Left lung (tissue), 10 donors: ENCODE measurements around the gene ATP5ME. TPM values are rescaled to one million over a fixed set of nuclear protein-coding genes. Genes with fewer than 3 reads are reported as not detected.
"Not testable (repeated sequence)": the region's sequence is repeated elsewhere in the genome, so short reads cannot be mapped to it uniquely, and the experiment has no call there.

Experiments
- ATAC-seq: fragments of 200-7000 bp; cut with Tn5 transposase; one replicate; pipeline ENCODE4 v1.9.1; 2020; ENCODE audit warnings: moderate library complexity
- DNase-seq, 4 donors: peaks; one replicate each; pipeline ENCODE4 v3.0.0-alpha.2; 2013 to 2020
- H3K27ac ChIP-seq, 2 donors: fragments of 200-600 bp; sonication (generic) in 1 of 2; one replicate each; pipeline versions ENCODE4 v1.5.0 to v1.8.0; 2020 to 2021
- H3K27me3 ChIP-seq, 2 donors: fragments of 200-600 bp; sonication (generic) in 1 of 2; one replicate each; pipeline versions ENCODE4 v1.5.0 to v1.8.0; 2020 to 2021
- H3K36me3 ChIP-seq, 2 donors: fragments of 200-600 bp; sonication (generic) in 1 of 2; one replicate each; pipeline versions ENCODE4 v1.5.0 to v1.8.0; 2020 to 2021
- H3K4me1 ChIP-seq, 2 donors: fragments of 200-600 bp; one replicate each; pipeline ENCODE4 v1.8.0; 2021
- H3K4me3 ChIP-seq, 2 donors: fragments of 200-600 bp; sonication (generic) in 1 of 2; one replicate each; pipeline versions ENCODE4 v1.5.0 to v1.8.0; 2020 to 2021; ENCODE audit warnings: mild to moderate bottlenecking in 1 of 2
- H3K9me3 ChIP-seq, 2 donors: fragments of 200-600 bp; sonication (generic) in 1 of 2; one replicate each; pipeline versions ENCODE4 v1.5.0 to v1.8.0; 2020 to 2021
- CTCF ChIP-seq, 2 donors: fragments of 200-600 bp; sonication (generic) in 1 of 2; IDR thresholded peaks; one replicate each; pipeline versions ENCODE4 v1.5.0 to v1.8.0; 2021; ENCODE audit warnings: antibody characterized with exemption in 2 of 2
- intact Hi-C, 2 donors: fragments of 100-400 bp; cut with DNase I; formaldehyde crosslinking; loops; one replicate each; pipeline versions ENCODE4 v1.11.2 to v1.14.2; 2022
- polyA plus RNA-seq, 6 donors: library from polyadenylated mRNA; unstranded; fragments of 120-200 nt; gene quantifications; one replicate each; pipeline ENCODE4 v1.2.1, GENCODE V29; 2013; ENCODE audit not compliant: insufficient read length in 6 of 6
- total RNA-seq, 2 donors: library from RNA; stranded (reverse); fragmentation: NEBNext Ultra II Directional; extraction: Animal tissue kit (Norgen Biotek cat#: 25700); gene quantifications; one replicate each; pipeline ENCODE4 v1.2.1, GENCODE V29; 2021
- donor health status: DM: no; HTN: yes; CAD: no.
- donor health status: DM: no; HTN: no; CAD: no.

The ATP5ME gene
- total and polyA plus RNA-seq, 8 donors: 162 to 245 (median 189) TPM

GRCh38 chr4:702618-703048 is 28.6 kb upstream of the ATP5ME start:
- ATAC-seq: no peak
- no peaks in the 10 kb centered on the region for H3K27me3 ChIP-seq
- DNase-seq: no peak
- H3K4me1 ChIP-seq: peaks cover 6 to 24% of the 10 kb centered on the region in 2 donors
- no peak for TF ChIP-seq CTCF (IDR thresholded peaks at IDR 0.05)
- H3K36me3 ChIP-seq: no peaks in the 10 kb centered on the region
- H3K4me3 ChIP-seq: no peak overlapping the region
- no peaks in the 10 kb centered on the region for H3K9me3 ChIP-seq
- no peak overlapping the region for H3K27ac ChIP-seq
- intact Hi-C loops: no loop called here

GRCh38 chr4:700587-701264 is 26.6 kb upstream of the ATP5ME start:
- Histone ChIP-seq H3K4me1 (peaks cover 0 to 17% of the 10 kb centered on the region in 2 donors), H3K9me3 (no peaks in the 10 kb centered on the region), H3K27me3 (no peaks in the 10 kb centered on the region), H3K27ac (no peak overlapping the region), H3K36me3 (no peaks in the 10 kb centered on the region), H3K4me3 (no peak overlapping the region)
- no peak for DNase-seq
- no peak for ATAC-seq
- no peak for TF ChIP-seq CTCF (IDR thresholded peaks at IDR 0.05)
- intact Hi-C loops: no loop called here

- Histone ChIP-seq H3K36me3 (no peaks in the 10 kb centered on the region), H3K27ac (peak overlapping the region in 1 of 2 donors; percentile 82), H3K27me3 (peaks cover 0 to 5% of the 10 kb centered on the region in 2 donors), H3K4me1 (peaks cover 0 to 17% of the 10 kb centered on the region in 2 donors), H3K9me3 (no peaks in the 10 kb centered on the region), H3K4me3 (no peak overlapping the region)
- DNase-seq (no peak), ATAC-seq (no peak)
- TF ChIP-seq CTCF (IDR thresholded peaks at IDR 0.05): no peak
- intact Hi-C loops: no loop called here
These were observed 25.9 kb upstream of the ATP5ME start for GRCh38 chr4:699816-700580.

- DNase-seq, H3K4me3 ChIP-seq, intact Hi-C loops, ATAC-seq, H3K9me3 ChIP-seq, H3K27ac ChIP-seq, H3K36me3 ChIP-seq: not testable (repeated sequence)
- H3K4me1 ChIP-seq: peaks cover 3 to 18% of the 10 kb centered on the region in 2 donors
- H3K27me3 ChIP-seq: peaks cover 0 to 16% of the 10 kb centered on the region in 2 donors
These were observed 20.4 kb upstream of the ATP5ME start for GRCh38 chr4:694341-694940.

- Histone ChIP-seq H3K36me3 (no peaks in the 10 kb centered on the region), H3K4me1 (peaks cover 15 to 24% of the 10 kb centered on the region in 2 donors), H3K4me3 (no peak overlapping the region), H3K27ac (no peak overlapping the region), H3K27me3 (peaks cover 0 to 24% of the 10 kb centered on the region in 2 donors), H3K9me3 (no peaks in the 10 kb centered on the region)
- intact Hi-C loops: no loop called here
- DNase-seq (no peak), ATAC-seq (no peak)
- no peak for TF ChIP-seq CTCF (IDR thresholded peaks at IDR 0.05)
These were observed 18.9 kb upstream of the ATP5ME start for GRCh38 chr4:692771-693554.
